ENCODE results near the gene TSPAN18. TPM values are rescaled to one million over a fixed set of nuclear protein-coding genes. Genes with fewer than 3 reads are reported as not detected.

Gene TSPAN18
- total RNA-seq, 1 experiment from 2014 or later = 18.3 TPM

GRCh38 chr11:44854086-44854485, 127.3 kb downstream of the TSPAN18 start:
- no peaks in the 10 kb centered on the region for H3K36me3 ChIP-seq (ENCODE audit: control insufficient read depth in 1 of 2, insufficient read depth in 2 of 2, low read length in 2 of 2)
- ChIA-PET RAD21 (ENCODE audit: low non-redundant PET in 1 of 2, low total read pairs in 2 of 2, uncharacterized antibody in 2 of 2, unreplicated experiment in 2 of 2) (no interaction called here), CTCF (no interaction called here), POLR2A (no interaction called here)
- no TSS peak for BruUV-seq (replicated peaks)
- H2AFZ ChIP-seq (ENCODE audit: low read depth, low read length, poor library complexity, severe bottlenecking) = no peak overlapping the region
- no peaks in the 10 kb centered on the region for H3K27me3 ChIP-seq (ENCODE audit: insufficient read depth, low read length)
- no peaks in the 10 kb centered on the region for H3K9me3 ChIP-seq (ENCODE audit: control insufficient read depth in 1 of 2, insufficient read depth in 1 of 2, low read depth in 1 of 2, low read length in 2 of 2)
- peaks cover 0 to 18% of the 10 kb centered on the region in 2 experiments for H3K4me1 ChIP-seq (ENCODE audit: control insufficient read depth in 1 of 2, insufficient read depth in 2 of 2, low read length in 2 of 2)
- no peaks in the 10 kb centered on the region for H3K79me2 ChIP-seq (ENCODE audit: insufficient read depth, low read length)
- H3K4me2 ChIP-seq (ENCODE audit: low read length) = no peak overlapping the region
- TF ChIP-seq ELF1 (IDR thresholded peaks at IDR 0.05; ENCODE audit: borderline replicate concordance, low read depth) (no peak), POLR2AphosphoS5 (IDR thresholded peaks at IDR 0.05; ENCODE audit: low read depth, low read length) (no peak), CTCF (IDR thresholded peaks at IDR 0.05 in 2 of 3, conservative IDR thresholded peaks at IDR 0.05 in 1 of 3; ENCODE audit: borderline replicate concordance in 1 of 3, insufficient read depth in 1 of 3, low read depth in 2 of 3, low read length in 2 of 3) (no peak), CEBPB (IDR thresholded peaks at IDR 0.05; ENCODE audit: low read depth) (no peak), FOSL1 (IDR thresholded peaks at IDR 0.05; ENCODE audit: low read depth) (no peak), EZH2 (IDR thresholded peaks at IDR 0.05) (no peak)
- TF ChIP-seq, protein P1, sequence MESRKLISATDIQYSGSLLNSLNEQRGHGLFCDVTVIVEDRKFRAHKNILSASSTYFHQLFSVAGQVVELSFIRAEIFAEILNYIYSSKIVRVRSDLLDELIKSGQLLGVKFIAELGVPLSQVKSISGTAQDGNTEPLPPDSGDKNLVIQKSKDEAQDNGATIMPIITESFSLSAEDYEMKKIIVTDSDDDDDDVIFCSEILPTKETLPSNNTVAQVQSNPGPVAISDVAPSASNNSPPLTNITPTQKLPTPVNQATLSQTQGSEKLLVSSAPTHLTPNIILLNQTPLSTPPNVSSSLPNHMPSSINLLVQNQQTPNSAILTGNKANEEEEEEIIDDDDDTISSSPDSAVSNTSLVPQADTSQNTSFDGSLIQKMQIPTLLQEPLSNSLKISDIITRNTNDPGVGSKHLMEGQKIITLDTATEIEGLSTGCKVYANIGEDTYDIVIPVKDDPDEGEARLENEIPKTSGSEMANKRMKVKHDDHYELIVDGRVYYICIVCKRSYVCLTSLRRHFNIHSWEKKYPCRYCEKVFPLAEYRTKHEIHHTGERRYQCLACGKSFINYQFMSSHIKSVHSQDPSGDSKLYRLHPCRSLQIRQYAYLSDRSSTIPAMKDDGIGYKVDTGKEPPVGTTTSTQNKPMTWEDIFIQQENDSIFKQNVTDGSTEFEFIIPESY (IDR thresholded peaks at IDR 0.05; ENCODE audit: extremely low read depth, insufficient replicate concordance, low read length) = no peak
- TF ChIP-seq, protein P2, sequence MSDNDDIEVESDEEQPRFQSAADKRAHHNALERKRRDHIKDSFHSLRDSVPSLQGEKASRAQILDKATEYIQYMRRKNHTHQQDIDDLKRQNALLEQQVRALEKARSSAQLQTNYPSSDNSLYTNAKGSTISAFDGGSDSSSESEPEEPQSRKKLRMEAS (IDR thresholded peaks at IDR 0.05) = no peak
- DNase-seq (ENCODE audit: low read depth, low spot score) (no peak), ATAC-seq (peak; percentile 40)
- no peak overlapping the region for H3K27ac ChIP-seq (ENCODE audit: low read depth, low read length)
- no peak overlapping the region for H3K4me3 ChIP-seq (replicated peaks in 1 of 2; ENCODE audit: low read depth in 1 of 2, low read length in 2 of 2)
- H3K9ac ChIP-seq (ENCODE audit: low read length) = no peak overlapping the region
- intact Hi-C loops (cut with micrococcal nuclease) = no loop called here
- H4K20me1 ChIP-seq (ENCODE audit: insufficient read depth) = no peaks in the 10 kb centered on the region
- H3K9me2 ChIP-seq (ENCODE audit: insufficient read depth) = no peaks in the 10 kb centered on the region

Data from HCT116 (cell line).